GM19452 (cell line): ENCODE results near the gene WNK2.

Experiments used
- ATAC-seq: cut with Tn5 transposase; IDR thresholded peaks from one replicate; pipeline ENCODE4 v1.9.1; 2021; ENCODE audit not compliant: unreplicated experiment

WNK2 gene

GRCh38 chr9:93198117-93198837 lies 14.3 kb downstream of the WNK2 start:
- ATAC-seq = no peak

GRCh38 chr9:93198838-93199625 lies 15.1 kb downstream of the WNK2 start:
- no peak for ATAC-seq

- ATAC-seq = no peak
Observed at GRCh38 chr9:93200449-93200742, 16.5 kb downstream of the WNK2 start.

- ATAC-seq = no peak
Observed at GRCh38 chr9:93200989-93201334, 17.0 kb downstream of the WNK2 start.

- no peak for ATAC-seq
Observed at GRCh38 chr9:93203026-93203717, 19.2 kb downstream of the WNK2 start.

- no peak for ATAC-seq
Observed at GRCh38 chr9:93203718-93204469, 20.0 kb downstream of the WNK2 start.

GRCh38 chr9:93204470-93205043 lies 20.6 kb downstream of the WNK2 start:
- ATAC-seq = no peak

- no peak for ATAC-seq
Observed at GRCh38 chr9:93205045-93205768, 21.3 kb downstream of the WNK2 start.

- ATAC-seq = no peak
Observed at GRCh38 chr9:93205896-93206575, 22.1 kb downstream of the WNK2 start.

- no peak for ATAC-seq
Observed at GRCh38 chr9:93206576-93207155, 22.7 kb downstream of the WNK2 start.

- no peak for ATAC-seq
Observed at GRCh38 chr9:93207326-93207814, 23.4 kb downstream of the WNK2 start.

- no peak for ATAC-seq
Observed at GRCh38 chr9:93207860-93208734, 24.2 kb downstream of the WNK2 start.

- no peak for ATAC-seq
Observed at GRCh38 chr9:93209097-93209496, 25.2 kb downstream of the WNK2 start.

- ATAC-seq = no peak
Observed at GRCh38 chr9:93209576-93210323, 25.8 kb downstream of the WNK2 start.

GRCh38 chr9:93210324-93210973 lies 26.5 kb downstream of the WNK2 start:
- no peak for ATAC-seq

GRCh38 chr9:93210974-93211653 lies 27.2 kb downstream of the WNK2 start:
- ATAC-seq = no peak

- ATAC-seq = no peak
Observed at GRCh38 chr9:93211654-93212001, 27.7 kb downstream of the WNK2 start.
